ENCODE data around the gene ITGA1.
"Not testable (repeated sequence)": the region's sequence is repeated elsewhere in the genome, so short reads cannot be mapped to it uniquely, and the experiment has no call there.

ITGA1 gene

DNA sequence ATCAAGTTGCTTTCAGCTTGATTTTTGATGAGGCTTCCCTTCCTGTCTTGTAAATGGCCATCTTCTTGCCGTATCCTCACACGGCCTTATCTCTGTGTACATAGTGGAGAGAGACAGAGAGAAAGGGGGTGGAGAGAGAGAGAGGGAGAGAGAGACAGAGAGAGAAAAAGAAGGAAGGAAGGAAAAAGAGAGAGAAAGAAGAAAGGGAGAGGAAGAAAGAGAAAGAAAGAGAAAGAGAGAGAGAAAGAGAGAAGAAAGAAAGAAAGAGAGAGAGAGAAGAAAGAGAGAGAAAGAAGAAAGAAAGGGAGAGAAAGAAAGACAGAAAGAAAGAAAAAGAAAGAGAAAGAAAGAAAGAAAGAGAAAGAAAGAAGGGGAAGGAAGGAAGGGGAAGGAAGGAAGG lies 46.6 kb downstream of the ITGA1 start:
- no peak for DNase-seq

GRCh38 chr5:52837068-52837467 lies 49.4 kb downstream of the ITGA1 start:
- DNase-seq, result no peak

DNA sequence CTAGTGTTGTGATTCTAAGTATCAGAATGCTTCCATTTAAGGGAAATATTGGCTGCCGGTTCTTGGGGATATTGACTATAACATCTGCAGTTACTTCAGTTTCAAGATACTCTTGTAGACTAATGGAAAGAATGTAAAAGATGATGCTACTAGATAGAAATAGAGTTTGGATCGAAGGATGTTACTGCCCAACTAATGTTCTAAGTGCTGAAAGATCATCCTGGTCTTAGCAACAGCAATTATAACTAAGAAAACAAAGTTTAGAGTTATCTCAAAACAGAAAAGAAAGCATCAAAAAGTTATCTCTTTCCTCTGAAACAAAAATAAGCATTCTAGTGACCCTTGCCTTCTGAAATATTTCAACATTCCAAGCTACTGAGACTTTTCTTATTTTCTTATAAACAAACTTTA lies 49.9 kb downstream of the ITGA1 start:
- DNase-seq, result no peak

DNA sequence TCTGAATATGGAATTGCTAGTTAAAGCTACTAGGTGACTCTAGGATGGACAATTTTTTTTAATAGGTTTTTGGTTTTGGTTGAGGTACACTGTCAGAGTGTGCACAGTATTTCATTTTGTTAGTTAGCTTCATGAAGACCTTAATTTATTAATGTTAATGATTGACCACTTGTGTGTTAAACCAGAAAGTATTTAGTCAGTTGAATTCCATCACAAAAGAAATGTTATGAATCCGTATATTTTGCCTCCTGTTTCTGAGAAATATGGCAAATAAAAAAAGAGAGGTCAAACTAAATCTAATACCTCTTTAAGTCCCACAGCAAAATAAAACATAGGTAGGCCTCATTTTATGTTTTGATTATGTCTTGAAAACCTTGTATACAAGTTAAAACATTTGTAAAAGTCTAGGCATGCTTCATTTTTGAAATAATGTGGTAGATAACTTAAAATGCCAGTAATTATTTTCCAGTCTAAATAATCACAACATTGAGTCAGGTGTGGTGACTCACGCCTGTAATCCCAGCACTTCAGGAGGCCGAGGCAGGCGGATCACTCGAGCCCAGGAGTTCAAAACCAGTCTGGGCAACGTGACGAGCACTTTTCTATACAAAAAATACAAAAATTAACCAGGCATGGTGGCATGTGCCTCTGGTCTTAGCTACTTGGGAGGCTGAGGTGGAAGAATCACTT lies 50.8 kb downstream of the ITGA1 start:
- DNase-seq, result no peak

GRCh38 chr5:52839285-52839684 lies 51.6 kb downstream of the ITGA1 start:
- DNase-seq, result no peak

- no peak for DNase-seq
Observed at GRCh38 chr5:52840277-52841050, 52.7 kb downstream of the ITGA1 start.

- no peak for DNase-seq
Observed at GRCh38 chr5:52841114-52841513, 53.4 kb downstream of the ITGA1 start.

GRCh38 chr5:52842111-52842510 lies 54.4 kb downstream of the ITGA1 start:
- DNase-seq, result no peak

DNA sequence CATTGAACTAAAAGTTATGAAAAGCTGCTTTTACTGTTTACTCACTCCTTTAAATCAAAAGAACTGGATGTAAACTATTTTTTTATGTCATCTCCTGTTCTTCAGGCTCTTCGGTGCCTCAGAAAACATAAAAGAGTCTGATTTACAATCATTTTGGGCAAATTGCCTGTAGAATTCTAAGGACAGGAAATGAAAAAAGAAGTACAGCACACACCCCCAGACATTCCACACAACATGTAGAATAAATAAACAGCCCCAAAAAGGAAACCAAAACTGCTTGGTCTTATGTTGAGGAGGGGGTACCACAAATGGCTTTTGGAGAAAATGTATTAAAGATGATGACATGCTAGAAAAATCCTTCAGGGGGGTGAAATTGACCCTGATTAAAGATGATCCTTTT lies 57.2 kb downstream of the ITGA1 start:
- no peak for DNase-seq

- no peak for DNase-seq
Observed at GRCh38 chr5:52846182-52846842, 58.6 kb downstream of the ITGA1 start.

DNA sequence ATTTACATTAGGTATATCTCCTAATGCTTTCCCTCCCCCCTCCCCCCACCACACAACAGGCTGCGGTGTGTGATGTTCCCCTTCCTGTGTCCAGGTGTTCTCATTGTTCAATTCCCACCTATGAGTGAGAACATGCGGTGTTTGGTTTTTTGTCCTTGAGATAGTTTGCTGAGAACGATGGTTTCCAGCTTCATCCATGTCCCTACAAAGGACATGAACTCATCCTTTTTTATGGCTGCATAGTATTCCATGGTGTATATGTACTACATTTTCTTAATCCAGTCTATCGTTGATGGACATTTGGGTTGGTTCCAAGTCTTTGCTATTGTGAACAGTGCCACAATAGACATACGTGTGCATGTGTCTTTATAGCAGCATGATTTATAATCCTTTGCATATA lies 61.0 kb downstream of the ITGA1 start:
- not testable (repeated sequence) for DNase-seq

DNA sequence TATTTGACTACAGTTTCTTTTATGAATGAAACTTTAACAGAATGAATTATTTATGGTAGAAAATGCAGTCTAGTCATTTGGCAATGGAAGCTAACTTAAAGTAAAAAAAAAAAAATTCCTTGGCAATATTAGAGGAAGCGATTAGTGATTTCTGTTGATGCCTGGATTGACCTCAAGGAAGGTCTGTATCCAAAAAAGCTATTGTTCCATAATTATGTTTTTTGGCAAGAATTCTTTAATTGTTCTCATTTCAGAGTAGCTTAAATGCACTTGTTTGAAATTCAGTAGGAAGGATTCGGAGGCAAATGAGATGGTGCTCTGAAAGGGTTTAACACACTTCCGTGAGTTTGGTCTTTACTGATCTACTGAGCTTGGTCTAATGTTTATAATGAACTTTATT lies 61.8 kb downstream of the ITGA1 start:
- DNase-seq, result no peak

- no peak for DNase-seq
Observed at GRCh38 chr5:52853650-52854049, 65.9 kb downstream of the ITGA1 start.

DNA sequence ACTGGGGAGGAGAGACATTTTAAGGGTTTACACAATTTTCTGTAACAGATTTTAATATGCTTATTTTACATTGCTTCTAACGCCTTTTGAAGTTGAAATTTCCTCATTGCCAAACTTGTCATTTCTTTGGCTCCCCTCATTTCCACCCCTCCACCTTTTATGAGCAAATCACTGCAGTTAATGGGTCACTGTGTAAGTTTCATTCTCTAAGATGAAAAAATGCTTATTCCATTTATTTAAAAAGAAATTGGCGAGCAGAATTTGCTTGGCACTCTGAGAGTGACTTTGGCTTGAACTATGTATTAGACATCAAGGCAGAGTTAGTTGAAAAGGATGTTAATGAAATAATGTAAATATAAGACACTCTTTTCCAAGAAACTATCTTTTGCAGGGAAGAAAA lies 66.6 kb downstream of the ITGA1 start:
- no peak for DNase-seq

DNA sequence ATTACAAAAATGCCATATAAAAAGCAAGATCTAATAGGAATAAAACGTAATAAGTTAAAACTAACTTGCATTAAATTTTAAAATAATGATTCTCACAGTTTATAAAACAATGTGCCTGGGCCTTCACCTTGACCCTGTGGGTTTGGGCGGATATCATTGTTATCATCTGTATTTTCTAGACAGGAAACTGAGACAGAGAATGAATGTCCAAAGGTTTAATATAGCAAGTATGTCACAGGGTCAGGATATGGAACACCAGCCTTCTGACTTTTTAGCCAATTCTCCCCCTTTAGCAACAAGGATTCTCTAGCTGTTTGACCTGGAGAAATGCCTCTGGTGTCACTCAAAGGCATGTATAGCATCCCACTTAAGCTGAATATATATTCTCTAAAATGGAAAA lies 67.2 kb downstream of the ITGA1 start:
- no peak for DNase-seq

GRCh38 chr5:52856564-52856963 lies 68.8 kb downstream of the ITGA1 start:
- no peak for DNase-seq

- no peak for DNase-seq
Observed at GRCh38 chr5:52859628-52860027, 71.9 kb downstream of the ITGA1 start.

DNA sequence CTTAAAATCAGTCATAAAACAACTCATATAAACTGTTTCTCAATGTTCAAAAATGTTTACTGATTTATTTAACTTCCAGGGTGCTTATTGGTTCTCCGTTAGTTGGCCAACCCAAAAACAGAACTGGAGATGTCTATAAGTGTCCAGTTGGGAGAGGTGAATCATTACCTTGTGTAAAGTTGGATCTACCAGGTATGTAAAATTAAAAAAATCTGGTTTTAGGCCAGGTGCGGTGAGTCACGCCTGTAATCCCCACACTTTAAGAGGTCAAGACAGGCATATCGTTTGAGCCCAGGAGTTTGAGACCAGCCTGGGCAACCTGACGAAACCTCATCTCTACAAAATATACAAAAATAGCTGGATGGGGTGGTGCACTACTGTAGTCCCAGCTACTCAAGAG lies 73.7 kb downstream of the ITGA1 start:
- DNase-seq, result no peak

GRCh38 chr5:52863715-52864290 lies 76.1 kb downstream of the ITGA1 start:
- DNase-seq, result no peak

DNA sequence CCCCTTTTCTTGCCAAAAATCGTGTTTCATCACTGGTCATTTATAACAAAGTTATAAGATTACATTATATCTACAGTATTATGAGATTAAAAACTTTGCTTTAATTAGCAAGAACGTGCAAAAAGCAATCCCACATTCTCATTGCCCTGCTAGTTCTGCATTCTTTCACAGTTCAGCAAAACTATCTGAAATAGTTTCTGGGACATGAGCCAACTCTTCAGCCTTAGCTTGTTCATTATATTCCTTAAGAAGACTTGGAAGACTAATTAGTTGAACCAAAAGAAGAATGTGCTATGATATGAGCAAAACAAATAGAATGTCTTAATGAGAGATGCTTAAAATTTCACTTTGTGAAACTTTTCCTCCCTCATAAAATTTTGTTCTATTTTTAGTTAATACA lies 76.7 kb downstream of the ITGA1 start:
- no peak for DNase-seq

DNA sequence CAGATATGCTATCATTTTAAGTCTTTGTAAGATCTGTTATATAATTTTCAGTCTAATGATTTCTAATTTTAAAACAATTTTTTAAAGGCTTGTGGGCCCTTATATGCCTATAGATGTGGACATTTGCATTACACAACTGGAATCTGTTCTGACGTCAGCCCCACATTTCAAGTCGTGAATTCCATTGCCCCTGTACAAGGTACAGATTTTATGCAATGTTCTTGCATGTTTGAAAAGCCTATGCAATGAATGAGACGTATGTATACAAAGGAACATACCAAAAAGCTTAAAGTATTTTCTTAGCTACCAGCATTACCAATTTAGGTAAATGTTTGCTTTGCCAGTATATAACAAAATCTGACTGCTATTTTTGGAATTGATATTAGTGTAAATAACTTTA lies 77.2 kb downstream of the ITGA1 start:
- DNase-seq, result no peak

DNA sequence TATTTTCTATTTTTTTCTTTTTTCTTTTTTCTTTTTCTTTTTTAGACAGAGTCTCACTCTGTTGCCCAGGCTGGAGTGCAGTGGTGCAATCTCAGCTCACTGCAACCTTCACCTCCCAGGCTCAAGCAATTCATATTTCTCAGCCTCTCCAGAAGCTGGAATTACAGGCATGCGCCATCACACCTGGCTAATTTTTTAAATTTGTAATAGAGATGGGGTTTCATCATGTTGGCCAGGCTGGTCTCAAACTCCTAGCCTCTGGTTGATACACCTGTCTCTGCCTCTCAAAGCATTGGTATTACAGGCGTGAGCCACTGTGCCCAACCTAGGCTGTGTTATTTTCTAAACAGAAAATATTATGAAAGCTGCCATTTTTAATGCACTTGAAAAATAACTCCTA lies 78.3 kb downstream of the ITGA1 start:
- not testable (repeated sequence) for DNase-seq

DNA sequence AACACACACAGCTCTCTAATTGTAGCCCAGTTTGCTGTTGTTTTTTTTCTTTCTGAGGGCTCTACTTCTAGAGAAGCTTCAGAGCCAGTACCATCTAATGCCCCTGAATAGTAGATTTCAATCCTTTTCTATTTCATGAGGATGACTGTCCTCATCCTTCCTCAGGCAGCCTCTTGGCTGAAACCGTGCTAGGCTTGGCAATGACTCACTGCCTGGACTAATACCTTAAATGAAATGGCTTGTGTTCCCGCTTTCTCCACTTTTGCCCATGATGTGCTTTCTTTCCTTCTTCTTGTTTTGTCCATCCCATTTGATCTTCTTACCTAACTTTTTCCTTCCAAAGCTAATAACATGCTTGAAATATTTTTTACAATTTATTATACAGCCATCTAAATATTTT lies 80.1 kb downstream of the ITGA1 start:
- no peak for DNase-seq

GRCh38 chr5:52868417-52868816 lies 80.7 kb downstream of the ITGA1 start:
- DNase-seq, result no peak

Measured in NCI-H524 treated with DMSO at 0.1 percent for 48 hours (cell line).